HepG2 (cell line): ENCODE measurements around the gene PITPNM2. TPM values are rescaled to one million over a fixed set of nuclear protein-coding genes. Genes with fewer than 3 reads are reported as not detected.

Experiments
- ETV6 ChIP-seq: sonication (generic); formaldehyde crosslinking; conservative IDR thresholded peaks from 2 replicates; pipeline ENCODE4 v1.4.0; 2020; ENCODE audit warnings: missing genetic modification reagents
- GABPB1 ChIP-seq: IDR thresholded peaks from 2 replicates; pipeline ENCODE4 v1.6.1; 2016; ENCODE audit warnings: mild to moderate bottlenecking, missing genetic modification reagents, moderate library complexity, missing compliant biosample characterization
- GTF2F1 ChIP-seq: fragments of 150-350 bp; IDR thresholded peaks from 2 replicates; pipeline ENCODE4 v1.6.1; 2014; ENCODE audit warnings: low read length
- HNF4A ChIP-seq: sonication (generic); formaldehyde crosslinking; IDR thresholded peaks from 2 replicates; pipeline ENCODE4 v1.4.0; 2020; ENCODE audit warnings: missing genetic modification reagents
- IRX3 ChIP-seq: sonication (generic); formaldehyde crosslinking; IDR thresholded peaks from 2 replicates; pipeline ENCODE4 v1.8.1; 2023; ENCODE audit warnings: mild to moderate bottlenecking, low read depth, missing genetic modification reagents, borderline replicate concordance
- JARID2 ChIP-seq: sonication (generic); formaldehyde crosslinking; IDR thresholded peaks from 2 replicates; pipeline ENCODE4 v1.8.1; 2023; ENCODE audit warnings: missing genetic modification reagents, inconsistent platforms; ENCODE audit not compliant: insufficient replicate concordance
- MEIS1 ChIP-seq: sonication (generic); formaldehyde crosslinking; IDR thresholded peaks from 2 replicates; pipeline ENCODE4 v1.9.0; 2021; ENCODE audit warnings: mild to moderate bottlenecking, missing genetic modification reagents, moderate library complexity, borderline replicate concordance
- NPAS2 ChIP-seq: sonication (generic); formaldehyde crosslinking; IDR thresholded peaks from 2 replicates; pipeline ENCODE4 v1.8.0; 2022; ENCODE audit warnings: mild to moderate bottlenecking, missing genetic modification reagents, borderline replicate concordance
- NR2F6 ChIP-seq, 2 experiments: IDR thresholded peaks; 2 replicates each; pipeline ENCODE4 v1.6.1; 2016; ENCODE audit warnings: antibody characterized with exemption in 1 of 2, mild to moderate bottlenecking in 1 of 2
- PHB2 ChIP-seq: fragments of 450-650 bp; IDR thresholded peaks from 2 replicates; pipeline ENCODE4 v1.6.1; 2018; ENCODE audit not compliant: partially characterized antibody
- RFX5 ChIP-seq: IDR thresholded peaks from 2 replicates; pipeline ENCODE4 v1.6.1; 2011; ENCODE audit warnings: low read depth, low read length, improper control_type of control experiment
- ZNF224 ChIP-seq: sonication (generic); formaldehyde crosslinking; IDR thresholded peaks from 2 replicates; pipeline ENCODE4 v1.5.0; 2020; ENCODE audit warnings: mild to moderate bottlenecking, missing genetic modification reagents
- ZNF274 ChIP-seq: sonication (generic); formaldehyde crosslinking; IDR thresholded peaks from 2 replicates; pipeline ENCODE4 v1.5.1; 2020; ENCODE audit warnings: mild to moderate bottlenecking, missing genetic modification reagents
- ZNF564 ChIP-seq: sonication (generic); formaldehyde crosslinking; IDR thresholded peaks from 2 replicates; pipeline ENCODE4 v1.8.1; 2023; ENCODE audit warnings: mild to moderate bottlenecking, missing genetic modification reagents
- ZNF737 ChIP-seq: sonication (generic); formaldehyde crosslinking; IDR thresholded peaks from 2 replicates; pipeline ENCODE4 v1.5.0; 2020; ENCODE audit warnings: missing genetic modification reagents, mild to moderate bottlenecking, borderline replicate concordance
- ZNF777 ChIP-seq: sonication (generic); formaldehyde crosslinking; IDR thresholded peaks from 2 replicates; pipeline ENCODE4 v1.4.0; 2020; ENCODE audit warnings: missing genetic modification reagents
- ZNF781 ChIP-seq: sonication (generic); formaldehyde crosslinking; IDR thresholded peaks from 2 replicates; pipeline ENCODE4 v1.5.1; 2020; ENCODE audit warnings: borderline replicate concordance, mild to moderate bottlenecking, missing genetic modification reagents; ENCODE audit errors: not compliant biosample characterization
- ZNF83 ChIP-seq: sonication (generic); formaldehyde crosslinking; IDR thresholded peaks from 2 replicates; pipeline ENCODE4 v1.4.0; 2020; ENCODE audit warnings: missing genetic modification reagents, mild to moderate bottlenecking, borderline replicate concordance
- polyA plus RNA-seq, 8 experiments: library from polyadenylated mRNA; depleted of rRNA in 3 of 8; stranded (reverse) in 7 of 8; unstranded in 1 of 8; fragments of >200 nt; fragmentation: Illumina TruSeq in 4 of 8; extraction: Trizol in 4 of 8; gene quantifications; 2 replicates each; pipeline versions ENCODE4 v1.2.1 to v1.2.3, GENCODE V29; 2011 to 2016; ENCODE audit warnings: low read depth in 4 of 8, missing spikeins in 1 of 8, mixed read lengths in 1 of 8; ENCODE audit not compliant: insufficient read depth in 1 of 8
- total RNA-seq, 5 experiments: library from RNA; depleted of rRNA; stranded (reverse); fragments of >200 nt; fragmentation: Illumina TruSeq; extraction: Trizol; gene quantifications; 2 replicates each; pipeline ENCODE4 v1.2.3, GENCODE V29; 2016; ENCODE audit warnings: low read depth in 1 of 5
- TF ChIP-seq, protein P1 (sequence below), 2 experiments: fragments of 450-650 bp in 1 of 2; sonication (generic) in 1 of 2; formaldehyde crosslinking; IDR thresholded peaks; 2 replicates each; pipeline versions ENCODE4 v1.5.0 to v1.8.0; 2020 to 2022; ENCODE audit warnings: mild to moderate bottlenecking in 1 of 2, missing genetic modification reagents in 1 of 2
- TF ChIP-seq, protein P2 (sequence below): sonication (generic); formaldehyde crosslinking; IDR thresholded peaks from 2 replicates; pipeline ENCODE4 v1.8.1; 2022; ENCODE audit warnings: mild to moderate bottlenecking, missing genetic modification reagents
- TF ChIP-seq, protein P3 (sequence below): sonication (generic); formaldehyde crosslinking; IDR thresholded peaks from 2 replicates; pipeline ENCODE4 v1.5.1; 2020; ENCODE audit warnings: missing genetic modification reagents, mild to moderate bottlenecking, borderline replicate concordance
- TF ChIP-seq, protein P4 (sequence below): sonication (generic); formaldehyde crosslinking; conservative IDR thresholded peaks from 2 replicates; pipeline ENCODE4 v1.4.0; 2020; ENCODE audit warnings: missing genetic modification reagents
- TF ChIP-seq, protein P5 (sequence below): sonication (generic); formaldehyde crosslinking; IDR thresholded peaks from 2 replicates; pipeline ENCODE4 v1.5.0; 2020; ENCODE audit warnings: mild to moderate bottlenecking, low read depth, missing genetic modification reagents, borderline replicate concordance

Gene PITPNM2
- total and polyA plus RNA-seq, 2 of the 13 experiments (the other 11 are each of a cell fraction or from before 2014, with no cell fraction given): 4.2 to 5.3 TPM

DNA sequence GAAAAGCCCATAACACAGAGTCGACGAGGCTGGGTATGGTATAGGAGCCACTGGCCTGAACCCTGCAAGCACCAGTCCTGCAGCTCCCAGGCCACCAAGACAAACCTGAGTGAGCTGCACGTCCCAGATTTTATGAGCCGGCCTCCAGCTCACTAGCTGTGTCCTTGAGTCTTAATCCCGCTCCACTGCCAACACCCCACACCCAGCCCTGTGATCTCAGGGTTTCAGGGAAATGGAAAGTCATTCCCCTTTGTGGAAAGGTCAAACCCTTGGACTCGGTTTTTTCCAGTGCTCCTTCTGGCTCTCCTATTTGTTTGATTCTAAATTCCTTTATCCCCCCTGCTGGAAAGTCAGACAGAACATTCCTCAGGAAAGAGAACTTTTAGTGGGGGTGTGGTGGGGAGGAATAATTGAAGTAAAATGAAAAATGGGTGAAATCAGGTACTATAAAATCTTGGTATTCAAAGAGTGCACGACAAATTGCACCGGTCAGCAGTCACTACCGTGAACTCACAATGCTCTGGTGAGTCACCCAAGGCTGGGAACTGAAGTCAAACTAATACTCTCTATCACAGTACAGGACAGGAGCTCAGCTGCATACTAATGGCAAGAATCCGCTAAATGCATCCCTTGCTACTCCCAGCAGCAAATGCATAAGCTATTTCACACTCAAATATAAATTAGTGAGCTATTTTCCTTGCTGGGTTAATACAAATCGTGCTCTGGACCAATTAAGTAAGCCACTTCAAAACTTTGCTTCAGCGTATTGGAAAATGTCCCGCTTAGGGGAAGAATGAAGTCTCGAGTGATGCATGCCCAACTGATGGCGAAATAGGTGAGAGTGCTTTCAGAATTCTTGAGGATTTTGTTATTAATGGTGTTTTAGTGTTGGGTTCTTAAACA is 9.0 kb downstream of the PITPNM2 start (continued):
- TF ChIP-seq, protein P1, sequence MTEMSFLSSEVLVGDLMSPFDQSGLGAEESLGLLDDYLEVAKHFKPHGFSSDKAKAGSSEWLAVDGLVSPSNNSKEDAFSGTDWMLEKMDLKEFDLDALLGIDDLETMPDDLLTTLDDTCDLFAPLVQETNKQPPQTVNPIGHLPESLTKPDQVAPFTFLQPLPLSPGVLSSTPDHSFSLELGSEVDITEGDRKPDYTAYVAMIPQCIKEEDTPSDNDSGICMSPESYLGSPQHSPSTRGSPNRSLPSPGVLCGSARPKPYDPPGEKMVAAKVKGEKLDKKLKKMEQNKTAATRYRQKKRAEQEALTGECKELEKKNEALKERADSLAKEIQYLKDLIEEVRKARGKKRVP (CRISPR knock-in tag; IDR thresholded peaks at IDR 0.05): peak in 1 of 2 experiments; percentile 54; a peak in 1 of 4 replicates
- TF ChIP-seq JARID2 (no peak), HNF4A (CRISPR knock-in tag) (peak; percentile 77), ZNF781 (CRISPR knock-in tag) (peak; percentile 13), PHB2 (no peak), ZNF564 (CRISPR knock-in tag) (no peak), ETV6 (CRISPR knock-in tag) (no peak), ZNF777 (CRISPR knock-in tag) (no peak), GABPB1 (no peak), IRX3 (CRISPR knock-in tag) (0 out of 2 replicates have a peak, but pooled peaks have one; percentile 45), RFX5 (peak; percentile 59; the same call in 1 of the 2 replicates), ZNF224 (CRISPR knock-in tag) (no peak), NR2F6 (IDR thresholded peaks at IDR 0.05) (peak; percentile 83), NR2F6 (CRISPR knock-in tag; IDR thresholded peaks at IDR 0.05) (peak; percentile 88), GTF2F1 (no peak), MEIS1 (CRISPR knock-in tag) (no peak), ZNF737 (no peak), NPAS2 (no peak), ZNF83 (CRISPR knock-in tag) (no peak), ZNF274 (CRISPR knock-in tag) (peak; percentile 19; the same call in 1 of the 2 replicates)
- TF ChIP-seq, protein P2, sequence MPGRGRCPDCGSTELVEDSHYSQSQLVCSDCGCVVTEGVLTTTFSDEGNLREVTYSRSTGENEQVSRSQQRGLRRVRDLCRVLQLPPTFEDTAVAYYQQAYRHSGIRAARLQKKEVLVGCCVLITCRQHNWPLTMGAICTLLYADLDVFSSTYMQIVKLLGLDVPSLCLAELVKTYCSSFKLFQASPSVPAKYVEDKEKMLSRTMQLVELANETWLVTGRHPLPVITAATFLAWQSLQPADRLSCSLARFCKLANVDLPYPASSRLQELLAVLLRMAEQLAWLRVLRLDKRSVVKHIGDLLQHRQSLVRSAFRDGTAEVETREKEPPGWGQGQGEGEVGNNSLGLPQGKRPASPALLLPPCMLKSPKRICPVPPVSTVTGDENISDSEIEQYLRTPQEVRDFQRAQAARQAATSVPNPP (CRISPR knock-in tag): no peak
- TF ChIP-seq, protein P3, sequence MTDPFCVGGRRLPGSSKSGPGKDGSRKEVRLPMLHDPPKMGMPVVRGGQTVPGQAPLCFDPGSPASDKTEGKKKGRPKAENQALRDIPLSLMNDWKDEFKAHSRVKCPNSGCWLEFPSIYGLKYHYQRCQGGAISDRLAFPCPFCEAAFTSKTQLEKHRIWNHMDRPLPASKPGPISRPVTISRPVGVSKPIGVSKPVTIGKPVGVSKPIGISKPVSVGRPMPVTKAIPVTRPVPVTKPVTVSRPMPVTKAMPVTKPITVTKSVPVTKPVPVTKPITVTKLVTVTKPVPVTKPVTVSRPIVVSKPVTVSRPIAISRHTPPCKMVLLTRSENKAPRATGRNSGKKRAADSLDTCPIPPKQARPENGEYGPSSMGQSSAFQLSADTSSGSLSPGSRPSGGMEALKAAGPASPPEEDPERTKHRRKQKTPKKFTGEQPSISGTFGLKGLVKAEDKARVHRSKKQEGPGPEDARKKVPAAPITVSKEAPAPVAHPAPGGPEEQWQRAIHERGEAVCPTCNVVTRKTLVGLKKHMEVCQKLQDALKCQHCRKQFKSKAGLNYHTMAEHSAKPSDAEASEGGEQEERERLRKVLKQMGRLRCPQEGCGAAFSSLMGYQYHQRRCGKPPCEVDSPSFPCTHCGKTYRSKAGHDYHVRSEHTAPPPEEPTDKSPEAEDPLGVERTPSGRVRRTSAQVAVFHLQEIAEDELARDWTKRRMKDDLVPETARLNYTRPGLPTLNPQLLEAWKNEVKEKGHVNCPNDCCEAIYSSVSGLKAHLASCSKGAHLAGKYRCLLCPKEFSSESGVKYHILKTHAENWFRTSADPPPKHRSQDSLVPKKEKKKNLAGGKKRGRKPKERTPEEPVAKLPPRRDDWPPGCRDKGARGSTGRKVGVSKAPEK (CRISPR knock-in tag): 0 out of 2 replicates have a peak, but pooled peaks have one; percentile 86
- TF ChIP-seq, protein P4, sequence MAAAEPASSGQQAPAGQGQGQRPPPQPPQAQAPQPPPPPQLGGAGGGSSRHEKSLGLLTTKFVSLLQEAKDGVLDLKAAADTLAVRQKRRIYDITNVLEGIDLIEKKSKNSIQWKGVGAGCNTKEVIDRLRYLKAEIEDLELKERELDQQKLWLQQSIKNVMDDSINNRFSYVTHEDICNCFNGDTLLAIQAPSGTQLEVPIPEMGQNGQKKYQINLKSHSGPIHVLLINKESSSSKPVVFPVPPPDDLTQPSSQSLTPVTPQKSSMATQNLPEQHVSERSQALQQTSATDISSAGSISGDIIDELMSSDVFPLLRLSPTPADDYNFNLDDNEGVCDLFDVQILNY: no peak
- TF ChIP-seq, protein P5, sequence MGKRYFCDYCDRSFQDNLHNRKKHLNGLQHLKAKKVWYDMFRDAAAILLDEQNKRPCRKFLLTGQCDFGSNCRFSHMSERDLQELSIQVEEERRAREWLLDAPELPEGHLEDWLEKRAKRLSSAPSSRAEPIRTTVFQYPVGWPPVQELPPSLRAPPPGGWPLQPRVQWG (CRISPR knock-in tag): no peak
